SK-N-SH (cell line): ENCODE measurements around the gene MRPL54. TPM values are rescaled to one million over a fixed set of nuclear protein-coding genes. Genes with fewer than 3 reads are reported as not detected.

Source experiments
- CTCF ChIA-PET: fragments of 300-600, 350-600 bp; formaldehyde crosslinking; extraction: SDS; loops from one replicate; lab custom pipeline; 2021; lab: Yijun Ruan, JAX
- POLR2A ChIA-PET: fragments of 350-600 bp; sonication (Branson Sonifier 250); formaldehyde crosslinking; extraction: SDS; loops from one replicate; lab custom pipeline; 2020; ENCODE audit warnings: antibody characterized with exemption, inconsistent platforms; lab: Yijun Ruan, JAX
- DNase-seq: peaks from one replicate; pipeline ENCODE4 v3.0.0; 2012
- H2AFZ ChIP-seq: fragments of 200-600 bp; sonication (generic); 2 replicates; pipeline ENCODE4 v1.8.1; 2016; ENCODE audit warnings: antibody characterized with exemption, mild to moderate bottlenecking, low read depth
- H3F3A ChIP-seq: fragments of 200-600 bp; sonication (generic); replicated peaks from 2 replicates; pipeline ENCODE3; 2016; ENCODE audit warnings: antibody characterized with exemption, mild to moderate bottlenecking; ENCODE audit not compliant: insufficient read depth
- H3K27ac ChIP-seq, 2 experiments: fragments of 200-500 bp in 1 of 2; fragments of 200-600 bp in 1 of 2; sonication (Bioruptor generic) in 1 of 2; sonication (generic), shearing (Covaris generic) in 1 of 2; 2 replicates each; pipeline versions ENCODE4 v1.5.1 to v1.6.1; 2014 to 2016; ENCODE audit warnings: low read depth in 2 of 2, inconsistent platforms in 1 of 2, low read length in 1 of 2, mild to moderate bottlenecking in 1 of 2, mixed read lengths in 1 of 2
- H3K27me3 ChIP-seq: fragments of 200-600 bp; sonication (generic), shearing (Covaris generic); 2 replicates; pipeline ENCODE4 v1.6.1; 2016; ENCODE audit warnings: mixed run types; ENCODE audit not compliant: insufficient read depth
- H3K36me3 ChIP-seq, 2 experiments: fragments of 200-500 bp in 1 of 2; fragments of 200-600 bp in 1 of 2; sonication (Bioruptor generic) in 1 of 2; sonication (generic) in 1 of 2; replicated peaks in 1 of 2; 2 replicates each; pipeline versions ENCODE3 to v1.5.1; 2014 to 2016; ENCODE audit warnings: low read length in 1 of 2, mild to moderate bottlenecking in 1 of 2; ENCODE audit not compliant: insufficient read depth in 2 of 2, control insufficient read depth in 1 of 2
- H3K4me1 ChIP-seq, 2 experiments: fragments of 200-500 bp in 1 of 2; fragments of 200-600 bp in 1 of 2; sonication (Bioruptor generic) in 1 of 2; sonication (generic), shearing (Covaris generic) in 1 of 2; 2 replicates each; pipeline versions ENCODE4 v1.5.1 to v1.6.1; 2014 to 2016; ENCODE audit warnings: low read depth in 1 of 2, low read length in 1 of 2, mixed run types in 1 of 2; ENCODE audit not compliant: insufficient read depth in 2 of 2, control insufficient read depth in 1 of 2
- H3K4me2 ChIP-seq: fragments of 200-600 bp; sonication (generic), shearing (Covaris generic); 2 replicates; pipeline ENCODE4 v1.6.1; 2017; ENCODE audit warnings: mixed run types
- H3K4me3 ChIP-seq, 2 experiments: fragments of 200-500 bp in 1 of 2; fragments of 200-600 bp in 1 of 2; sonication (Bioruptor generic) in 1 of 2; sonication (generic), shearing (Covaris generic) in 1 of 2; 2 replicates each; pipeline versions ENCODE4 v1.5.1 to v1.8.1; 2014 to 2016; ENCODE audit warnings: low read depth in 2 of 2, inconsistent platforms in 1 of 2, low read length in 1 of 2, mild to moderate bottlenecking in 1 of 2, mixed read lengths in 1 of 2, moderate library complexity in 1 of 2
- H3K79me2 ChIP-seq: fragments of 200-600 bp; sonication (generic); 2 replicates; pipeline ENCODE4 v1.8.1; 2017; ENCODE audit warnings: mild to moderate bottlenecking; ENCODE audit not compliant: insufficient read depth
- H3K9ac ChIP-seq: fragments of 200-600 bp; sonication (generic); 2 replicates; pipeline ENCODE4 v1.6.1; 2017; ENCODE audit warnings: mixed run types
- H3K9me2 ChIP-seq: fragments of 200-600 bp; sonication (generic); 2 replicates; pipeline ENCODE4 v1.6.1; 2017; ENCODE audit warnings: mixed run types
- H3K9me3 ChIP-seq: fragments of 200-600 bp; sonication (generic); 2 replicates; pipeline ENCODE4 v1.6.1; 2017; ENCODE audit warnings: mixed run types, mild to moderate bottlenecking, moderate library complexity
- H4K20me1 ChIP-seq: fragments of 200-600 bp; sonication (generic); 2 replicates; pipeline ENCODE4 v1.6.1; 2017; ENCODE audit warnings: mild to moderate bottlenecking, mixed run types; ENCODE audit not compliant: insufficient read depth
- CHD2 ChIP-seq: fragments of 150-350 bp; IDR thresholded peaks from 2 replicates; pipeline ENCODE4 v1.6.1; 2018; ENCODE audit warnings: low read length; ENCODE audit not compliant: partially characterized antibody
- FOXM1 ChIP-seq: IDR thresholded peaks from 2 replicates; pipeline ENCODE4 v1.4.0; 2012; ENCODE audit warnings: low read depth, mild to moderate bottlenecking
- MEF2A ChIP-seq: IDR thresholded peaks from 2 replicates; pipeline ENCODE4 v1.4.0; 2012; ENCODE audit warnings: low read depth, borderline replicate concordance
- RAD21 ChIP-seq: IDR thresholded peaks from 2 replicates; pipeline ENCODE4 v1.6.1; 2012; ENCODE audit warnings: mild to moderate bottlenecking, low read length
- REST ChIP-seq: IDR thresholded peaks from 2 replicates; pipeline ENCODE4 v1.6.1; 2012; ENCODE audit warnings: mild to moderate bottlenecking, low read depth, low read length, moderate library complexity
- RFX5 ChIP-seq: IDR thresholded peaks from 2 replicates; pipeline ENCODE4 v1.6.1; 2012; ENCODE audit warnings: mild to moderate bottlenecking, improper control_type of control experiment, low read length
- WGBS: methylation state at CpG from one replicate; pipeline ENCODE4 v1.1.6; 2017; ENCODE audit warnings: low lambda C conversion rate; 5-methylcytosine and 5-hydroxymethylcytosine counted together
- polyA plus RNA-seq, 3 experiments: library from polyadenylated mRNA; depleted of rRNA; stranded (reverse); fragments of >200 nt; gene quantifications; 2 replicates each; pipeline ENCODE4 v1.2.3, GENCODE V29; 2012
- TF ChIP-seq, protein P1 (sequence below): IDR thresholded peaks from 2 replicates; pipeline ENCODE4 v1.4.0; 2012; ENCODE audit warnings: low read depth, borderline replicate concordance
- TF ChIP-seq, protein P2 (sequence below): IDR thresholded peaks from 2 replicates; pipeline ENCODE4 v1.4.0; 2012; ENCODE audit warnings: low read depth, borderline replicate concordance

The MRPL54 gene
- polyA plus RNA-seq, 1 of the 3 experiments (the other 2 are of a cell fraction): 125 TPM

- no peak for DNase-seq
- Histone ChIP-seq H3K9ac (no peak overlapping the region), H2AFZ (no peak overlapping the region), H3K79me2 (no peaks in the 10 kb centered on the region), H3F3A (peaks cover 7% of the 10 kb centered on the region), H3K4me3 (no peak overlapping the region), H3K9me3 (no peaks in the 10 kb centered on the region), H3K4me1 (no peaks in the 10 kb centered on the region), H3K36me3 (no peaks in the 10 kb centered on the region), H4K20me1 (no peaks in the 10 kb centered on the region), H3K4me2 (no peak overlapping the region), H3K27me3 (peaks cover 3% of the 10 kb centered on the region; the same call in 1 of the 2 replicates), H3K9me2 (no peaks in the 10 kb centered on the region), H3K27ac (no peak overlapping the region)
- TF ChIP-seq, protein P1, sequence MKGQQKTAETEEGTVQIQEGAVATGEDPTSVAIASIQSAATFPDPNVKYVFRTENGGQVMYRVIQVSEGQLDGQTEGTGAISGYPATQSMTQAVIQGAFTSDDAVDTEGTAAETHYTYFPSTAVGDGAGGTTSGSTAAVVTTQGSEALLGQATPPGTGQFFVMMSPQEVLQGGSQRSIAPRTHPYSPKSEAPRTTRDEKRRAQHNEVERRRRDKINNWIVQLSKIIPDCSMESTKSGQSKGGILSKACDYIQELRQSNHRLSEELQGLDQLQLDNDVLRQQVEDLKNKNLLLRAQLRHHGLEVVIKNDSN: no peak
- ChIA-PET CTCF (interaction anchor here (1.5 kb wide), 1 partner anchor 15 kb away, joined by 4 read pairs; no protein-coding TSS in a partner anchor), POLR2A (no interaction called here)
- WGBS: 73% methylated on average over 3 of the region's 19 CpGs
Measured at GRCh38 chr19:3807131-3807480, 44.6 kb downstream of the MRPL54 start.

DNA sequence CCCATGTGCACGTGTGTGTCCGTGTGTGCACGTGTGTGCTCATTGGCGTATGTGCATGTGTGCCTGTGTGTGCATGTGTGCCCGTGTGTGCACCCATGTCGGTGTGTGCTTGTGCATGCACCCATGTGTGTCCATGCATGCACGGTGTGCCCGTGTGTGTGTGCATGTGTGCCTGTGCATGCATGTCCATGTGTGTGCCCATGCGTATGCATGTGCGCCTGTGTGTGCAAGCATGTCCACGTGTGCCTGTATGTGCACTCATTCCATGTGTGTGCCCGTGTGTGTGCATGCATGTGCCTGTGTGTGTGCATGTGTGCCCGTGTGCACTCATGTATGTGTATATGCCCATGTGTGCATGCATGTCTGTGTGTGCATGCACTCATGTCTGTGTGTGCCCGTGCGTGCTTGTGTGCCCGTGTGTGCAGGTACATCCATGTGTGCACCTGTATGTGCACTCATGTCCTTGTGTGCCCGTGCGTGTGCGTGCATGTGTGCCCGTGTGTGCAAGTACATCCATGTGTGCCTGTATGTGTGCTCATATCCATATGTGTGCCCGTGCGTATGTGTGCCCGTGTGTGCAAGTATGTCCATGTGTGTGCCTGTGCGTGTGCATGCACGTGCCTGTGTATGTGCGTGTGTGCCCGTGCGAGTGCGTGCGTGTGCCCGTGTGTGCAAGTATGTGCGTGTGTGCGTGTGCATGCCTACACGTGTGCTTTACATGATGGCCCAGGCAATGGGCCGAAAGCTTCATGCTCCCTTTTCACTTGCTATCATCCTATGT lies 45.3 kb downstream of the MRPL54 start:
- Histone ChIP-seq H3K27me3 (no peaks in the 10 kb centered on the region), H4K20me1 (no peaks in the 10 kb centered on the region), H3K9me3 (no peaks in the 10 kb centered on the region), H3K9me2 (no peaks in the 10 kb centered on the region), H3K79me2 (no peaks in the 10 kb centered on the region), H3K27ac (no peak overlapping the region), H3K4me1 (no peaks in the 10 kb centered on the region), H3K36me3 (no peaks in the 10 kb centered on the region), H3K4me2 (no peak overlapping the region), H2AFZ (no peak overlapping the region), H3K9ac (no peak overlapping the region), H3K4me3 (no peak overlapping the region), H3F3A (peaks cover 7% of the 10 kb centered on the region)
- 87% methylated on average over 31 of the region's 35 CpGs for WGBS
- ChIA-PET POLR2A (no interaction called here), CTCF (interaction anchor here (1.4 to 1.5 kb wide), 3 partner anchors 14 to 24 kb away, joined by 4 to 6 read pairs (median 4); no protein-coding TSS in a partner anchor)
- TF ChIP-seq CHD2 (no peak), MEF2A (no peak), FOXM1 (no peak), REST (no peak), RAD21 (no peak), RFX5 (no peak)
- TF ChIP-seq, protein P2, sequence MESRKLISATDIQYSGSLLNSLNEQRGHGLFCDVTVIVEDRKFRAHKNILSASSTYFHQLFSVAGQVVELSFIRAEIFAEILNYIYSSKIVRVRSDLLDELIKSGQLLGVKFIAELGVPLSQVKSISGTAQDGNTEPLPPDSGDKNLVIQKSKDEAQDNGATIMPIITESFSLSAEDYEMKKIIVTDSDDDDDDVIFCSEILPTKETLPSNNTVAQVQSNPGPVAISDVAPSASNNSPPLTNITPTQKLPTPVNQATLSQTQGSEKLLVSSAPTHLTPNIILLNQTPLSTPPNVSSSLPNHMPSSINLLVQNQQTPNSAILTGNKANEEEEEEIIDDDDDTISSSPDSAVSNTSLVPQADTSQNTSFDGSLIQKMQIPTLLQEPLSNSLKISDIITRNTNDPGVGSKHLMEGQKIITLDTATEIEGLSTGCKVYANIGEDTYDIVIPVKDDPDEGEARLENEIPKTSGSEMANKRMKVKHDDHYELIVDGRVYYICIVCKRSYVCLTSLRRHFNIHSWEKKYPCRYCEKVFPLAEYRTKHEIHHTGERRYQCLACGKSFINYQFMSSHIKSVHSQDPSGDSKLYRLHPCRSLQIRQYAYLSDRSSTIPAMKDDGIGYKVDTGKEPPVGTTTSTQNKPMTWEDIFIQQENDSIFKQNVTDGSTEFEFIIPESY: no peak
- no peak for DNase-seq
